ENCODE results near the gene ASIC3. TPM values are rescaled to one million over a fixed set of nuclear protein-coding genes. Genes with fewer than 3 reads are reported as not detected.

ASIC3 gene
- total and polyA plus RNA-seq, 4 donors: 0.37 to 3.9 (median 2.4) TPM

DNA sequence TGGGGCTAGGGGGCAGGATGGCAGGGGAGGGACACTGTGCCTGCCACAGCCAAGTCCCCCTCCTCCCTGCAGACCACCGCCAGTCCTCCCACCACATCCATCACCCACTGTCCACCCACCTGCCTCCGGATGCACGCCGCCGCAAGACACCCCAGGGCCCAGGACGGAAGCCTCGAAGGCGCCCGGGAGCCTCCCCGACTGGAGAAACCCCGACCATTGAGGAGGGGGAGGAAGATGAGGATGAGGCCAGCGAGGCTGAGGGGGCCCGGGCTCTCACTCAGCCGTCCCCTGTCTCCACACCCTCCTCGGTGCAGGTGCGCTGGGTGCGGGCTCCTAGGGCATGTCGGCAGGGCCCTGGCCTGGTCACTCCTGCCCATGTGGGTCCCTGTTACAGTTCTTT, 16.1 kb downstream of the ASIC3 start:
- H3K4me1 ChIP-seq (ENCODE audit: control insufficient read depth in 5 of 5, insufficient read depth in 5 of 5, low read length in 5 of 5): peaks cover 6 to 21% (median 16%) of the 10 kb centered on the region in 5 donors
- DNase-seq (no peak), ATAC-seq (ENCODE audit: insufficient read depth, low FRiP score) (no peak)
- no peak overlapping the region for H3K27ac ChIP-seq (ENCODE audit: low read depth in 1 of 2, low read length in 1 of 2)
- H3K9ac ChIP-seq (ENCODE audit: insufficient read depth in 1 of 2, low read length in 2 of 2): no peak overlapping the region
- H3K36me3 ChIP-seq (ENCODE audit: control insufficient read depth in 4 of 4, insufficient read depth in 4 of 4, low read length in 4 of 4): peaks cover 9 to 44% (median 26%) of the 10 kb centered on the region in 4 donors
- H3K9me3 ChIP-seq (ENCODE audit: control insufficient read depth in 4 of 4, insufficient read depth in 3 of 4, low read length in 3 of 4): no peaks in the 10 kb centered on the region
- TF ChIP-seq, protein P1, sequence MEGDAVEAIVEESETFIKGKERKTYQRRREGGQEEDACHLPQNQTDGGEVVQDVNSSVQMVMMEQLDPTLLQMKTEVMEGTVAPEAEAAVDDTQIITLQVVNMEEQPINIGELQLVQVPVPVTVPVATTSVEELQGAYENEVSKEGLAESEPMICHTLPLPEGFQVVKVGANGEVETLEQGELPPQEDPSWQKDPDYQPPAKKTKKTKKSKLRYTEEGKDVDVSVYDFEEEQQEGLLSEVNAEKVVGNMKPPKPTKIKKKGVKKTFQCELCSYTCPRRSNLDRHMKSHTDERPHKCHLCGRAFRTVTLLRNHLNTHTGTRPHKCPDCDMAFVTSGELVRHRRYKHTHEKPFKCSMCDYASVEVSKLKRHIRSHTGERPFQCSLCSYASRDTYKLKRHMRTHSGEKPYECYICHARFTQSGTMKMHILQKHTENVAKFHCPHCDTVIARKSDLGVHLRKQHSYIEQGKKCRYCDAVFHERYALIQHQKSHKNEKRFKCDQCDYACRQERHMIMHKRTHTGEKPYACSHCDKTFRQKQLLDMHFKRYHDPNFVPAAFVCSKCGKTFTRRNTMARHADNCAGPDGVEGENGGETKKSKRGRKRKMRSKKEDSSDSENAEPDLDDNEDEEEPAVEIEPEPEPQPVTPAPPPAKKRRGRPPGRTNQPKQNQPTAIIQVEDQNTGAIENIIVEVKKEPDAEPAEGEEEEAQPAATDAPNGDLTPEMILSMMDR (IDR thresholded peaks at IDR 0.05; ENCODE audit: control extremely low read depth, extremely low read depth): no peak
- H3K27me3 ChIP-seq (ENCODE audit: control insufficient read depth in 3 of 3, insufficient read depth in 3 of 3, low read length in 2 of 3): no peaks in the 10 kb centered on the region
- no peak overlapping the region for H3K4me3 ChIP-seq
- 95% methylated on average over 18 of the region's 18 CpGs for WGBS, 2 donors

DNA sequence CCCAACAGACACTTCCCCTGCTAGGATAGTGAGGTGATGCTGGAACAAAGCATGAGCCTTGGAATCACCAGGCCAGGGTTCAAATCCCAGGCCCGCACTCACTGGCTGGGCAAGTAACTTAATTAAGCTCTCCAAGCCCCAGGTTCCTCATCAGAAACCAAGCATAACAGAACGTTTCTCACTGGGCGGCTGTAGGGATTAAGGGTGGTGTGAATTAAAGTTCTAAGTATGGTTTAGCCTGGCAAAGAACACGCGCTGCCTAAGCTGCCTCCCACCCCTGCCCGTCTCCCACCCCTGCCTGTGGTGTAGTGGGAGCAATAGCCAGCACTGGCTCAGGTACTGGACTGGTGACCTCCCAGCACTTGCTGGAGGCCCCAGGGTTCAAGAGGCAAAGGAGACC, 16.7 kb downstream of the ASIC3 start:
- Histone ChIP-seq H3K27me3 (ENCODE audit: control insufficient read depth in 3 of 3, insufficient read depth in 3 of 3, low read length in 2 of 3) (no peaks in the 10 kb centered on the region), H3K27ac (ENCODE audit: low read depth in 1 of 2, low read length in 1 of 2) (no peak overlapping the region), H3K9me3 (ENCODE audit: control insufficient read depth in 4 of 4, insufficient read depth in 3 of 4, low read length in 3 of 4) (no peaks in the 10 kb centered on the region), H3K4me1 (ENCODE audit: control insufficient read depth in 5 of 5, insufficient read depth in 5 of 5, low read length in 5 of 5) (peaks cover 6 to 21% (median 16%) of the 10 kb centered on the region in 5 donors), H3K9ac (ENCODE audit: insufficient read depth in 1 of 2, low read length in 2 of 2) (no peak overlapping the region), H3K4me3 (no peak overlapping the region), H3K36me3 (ENCODE audit: control insufficient read depth in 4 of 4, insufficient read depth in 4 of 4, low read length in 4 of 4) (peaks cover 9 to 50% (median 28%) of the 10 kb centered on the region in 4 donors)
- WGBS, 2 donors: 93 to 95% methylated on average over 6 of the region's 6 CpGs
- TF ChIP-seq, protein P1 (IDR thresholded peaks at IDR 0.05; ENCODE audit: control extremely low read depth, extremely low read depth): no peak
- DNase-seq (no peak), ATAC-seq (ENCODE audit: insufficient read depth, low FRiP score) (no peak)

DNA sequence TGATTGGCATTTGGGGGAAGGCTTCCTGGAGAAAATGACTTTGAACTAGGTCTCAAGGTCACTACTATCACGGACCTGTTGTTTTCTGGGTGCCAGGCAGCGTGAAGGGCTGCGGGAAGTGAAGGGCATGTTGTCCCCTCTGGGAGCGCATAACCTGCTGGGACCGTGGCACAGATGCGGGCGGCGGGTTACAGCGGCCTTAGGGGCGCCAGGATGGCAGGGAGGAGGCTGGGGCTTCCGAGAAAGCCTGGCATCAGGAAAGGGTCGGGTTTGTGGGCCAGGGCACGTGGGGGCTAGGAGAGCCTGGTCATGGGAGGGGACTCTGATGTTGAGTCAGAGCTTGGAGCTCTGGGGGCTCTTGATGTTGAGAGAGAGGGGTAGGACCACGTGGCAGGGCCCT, 17.2 kb downstream of the ASIC3 start:
- Histone ChIP-seq H3K36me3 (ENCODE audit: control insufficient read depth in 4 of 4, insufficient read depth in 4 of 4, low read length in 4 of 4) (peaks cover 9 to 55% (median 31%) of the 10 kb centered on the region in 4 donors), H3K27ac (ENCODE audit: low read depth in 1 of 2, low read length in 1 of 2) (no peak overlapping the region), H3K4me3 (no peak overlapping the region), H3K9me3 (ENCODE audit: control insufficient read depth in 4 of 4, insufficient read depth in 3 of 4, low read length in 3 of 4) (no peaks in the 10 kb centered on the region), H3K4me1 (ENCODE audit: control insufficient read depth in 5 of 5, insufficient read depth in 5 of 5, low read length in 5 of 5) (peaks cover 4 to 17% (median 13%) of the 10 kb centered on the region in 5 donors), H3K9ac (ENCODE audit: insufficient read depth in 1 of 2, low read length in 2 of 2) (no peak overlapping the region), H3K27me3 (ENCODE audit: control insufficient read depth in 3 of 3, insufficient read depth in 3 of 3, low read length in 2 of 3) (no peaks in the 10 kb centered on the region)
- DNase-seq (no peak), ATAC-seq (ENCODE audit: insufficient read depth, low FRiP score) (no peak)
- 86 to 91% methylated on average over 14 of the region's 14 CpGs for WGBS, 2 donors
- TF ChIP-seq, protein P1 (IDR thresholded peaks at IDR 0.05; ENCODE audit: control extremely low read depth, extremely low read depth): no peak

Measured in lung (tissue), 12 donors.